ENCODE measurements around the gene OR12D3.
"Not testable (repeated sequence)": the region's sequence is repeated elsewhere in the genome, so short reads cannot be mapped to it uniquely, and the experiment has no call there.

The OR12D3 gene

GRCh38 chr6:29375191-29375590 lies at the start of gene OR12D3:
OR12D3 (minus strand) TSS chr6:29375291; CDS start chr6:29375287, 4 bp downstream.
- no peak for DNase-seq

- DNase-seq = no peak
These were observed 49.5 kb upstream of the OR12D3 start for GRCh38 chr6:29424575-29424974.

- DNase-seq = no peak
These were observed 49.1 kb upstream of the OR12D3 start for GRCh38 chr6:29424168-29424567.

- DNase-seq = no peak
These were observed 44.4 kb upstream of the OR12D3 start for GRCh38 chr6:29419516-29419915.

- DNase-seq = no peak
These were observed 39.5 kb upstream of the OR12D3 start, which contains the start of gene OR12D1 for GRCh38 chr6:29414588-29414987. OR12D1 (plus strand) TSS chr6:29414928.

- DNase-seq = no peak
These were observed 28.7 kb upstream of the OR12D3 start for GRCh38 chr6:29403801-29404200.

- no peak for DNase-seq
These were observed 24.4 kb upstream of the OR12D3 start for GRCh38 chr6:29399525-29399924.

- DNase-seq = no peak
These were observed 20.2 kb upstream of the OR12D3 start, which contains the start of gene OR12D2 for GRCh38 chr6:29395331-29395730. OR12D2 (plus strand) TSS chr6:29395631; CDS start chr6:29396700, 1,069 bp downstream.

GRCh38 chr6:29388533-29388932 lies 13.4 kb upstream of the OR12D3 start:
- DNase-seq = no peak

GRCh38 chr6:29376003-29376402 lies 912 bp upstream of the OR12D3 start:
- DNase-seq = no peak

- DNase-seq = no peak
These were observed 6.3 kb downstream of the OR12D3 start, which contains the start of gene OR5V1 for GRCh38 chr6:29368765-29369164. OR5V1 (minus strand) TSS chr6:29368865; CDS start chr6:29356195, 12,670 bp downstream.

GRCh38 chr6:29355603-29356002 lies 19.5 kb downstream of the OR12D3 start:
- no peak for DNase-seq

- DNase-seq = no peak
These were observed 20.1 kb downstream of the OR12D3 start for GRCh38 chr6:29354980-29355379.

GRCh38 chr6:29349348-29349747 lies 25.7 kb downstream of the OR12D3 start:
- DNase-seq = not testable (repeated sequence)

GRCh38 chr6:29345380-29345779 lies 29.7 kb downstream of the OR12D3 start:
- no peak for DNase-seq

- no peak for DNase-seq
These were observed 38.8 kb downstream of the OR12D3 start for GRCh38 chr6:29336269-29336668.

- DNase-seq = no peak
These were observed 42.4 kb downstream of the OR12D3 start for GRCh38 chr6:29332676-29333075.

GRCh38 chr6:29325777-29326176 lies 49.3 kb downstream of the OR12D3 start:
- DNase-seq = no peak
